ENCODE results near the gene MPZL2.
A peak's percentile ranks its signal among the peaks of the same experiment; 100 is the strongest.
"Not testable (repeated sequence)": the region's sequence is repeated elsewhere in the genome, so short reads cannot be mapped to it uniquely, and the experiment has no call there.

The MPZL2 gene

GRCh38 chr11:118263695-118264568, at the start of gene MPZL2:
TSS of gene MPZL2 (minus strand) at chr11:118264297. CDS start at chr11:118264153, 144 bp downstream.
- TF ChIP-seq CTCF (conservative IDR thresholded peaks at IDR 0.05) = peak; percentile 31
- H3K27ac ChIP-seq = peak within 1 kb of the TSS; percentile 85

DNA sequence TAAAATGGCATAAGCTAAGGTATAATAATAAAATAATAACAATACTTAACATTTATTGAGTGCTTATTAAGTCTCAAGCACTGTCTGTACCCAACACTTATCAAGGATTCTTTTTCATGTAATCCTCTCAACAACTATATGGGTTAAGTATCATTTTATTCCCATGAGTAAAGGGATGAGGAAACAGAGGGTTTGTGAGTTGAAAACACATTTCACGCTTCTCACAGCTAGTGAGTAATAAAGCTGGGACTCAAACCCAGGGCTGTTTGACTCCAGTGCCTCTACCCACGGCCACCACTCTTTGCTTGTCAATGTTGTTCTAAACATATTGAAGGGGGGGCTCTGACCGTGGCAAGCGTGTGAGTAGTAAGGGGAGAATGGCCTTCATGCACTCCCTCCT, 49.1 kb upstream of the MPZL2 start:
- no peak overlapping the region for H3K27ac ChIP-seq
- no peak for TF ChIP-seq CTCF (conservative IDR thresholded peaks at IDR 0.05)

DNA sequence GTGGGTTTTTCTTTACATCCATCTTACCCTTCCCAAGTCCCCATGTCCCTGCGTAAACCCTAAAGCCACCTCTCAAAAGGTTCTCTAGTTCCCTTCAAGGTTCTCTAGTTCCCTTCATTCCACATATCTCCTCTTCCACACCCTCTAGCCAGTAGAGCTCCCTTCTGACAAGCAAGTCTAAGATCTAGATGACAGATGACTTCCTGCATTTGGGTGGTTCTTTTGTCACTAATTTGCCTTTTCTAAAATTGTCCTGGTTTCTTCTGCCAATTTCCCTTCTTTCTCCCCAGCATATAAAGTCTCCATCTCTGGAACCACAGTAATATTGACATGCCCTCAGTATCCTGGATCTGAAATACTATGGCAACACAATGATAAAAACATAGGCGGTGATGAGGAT, 48.2 kb upstream of the MPZL2 start:
- TF ChIP-seq CTCF (conservative IDR thresholded peaks at IDR 0.05) = no peak
- H3K27ac ChIP-seq = no peak overlapping the region

GRCh38 chr11:118311518-118311917, 47.4 kb upstream of the MPZL2 start:
- no peak for TF ChIP-seq CTCF (conservative IDR thresholded peaks at IDR 0.05)
- H3K27ac ChIP-seq = no peak overlapping the region

GRCh38 chr11:118310781-118311485, 46.8 kb upstream of the MPZL2 start:
- H3K27ac ChIP-seq = no peak overlapping the region
- no peak for TF ChIP-seq CTCF (conservative IDR thresholded peaks at IDR 0.05)

DNA sequence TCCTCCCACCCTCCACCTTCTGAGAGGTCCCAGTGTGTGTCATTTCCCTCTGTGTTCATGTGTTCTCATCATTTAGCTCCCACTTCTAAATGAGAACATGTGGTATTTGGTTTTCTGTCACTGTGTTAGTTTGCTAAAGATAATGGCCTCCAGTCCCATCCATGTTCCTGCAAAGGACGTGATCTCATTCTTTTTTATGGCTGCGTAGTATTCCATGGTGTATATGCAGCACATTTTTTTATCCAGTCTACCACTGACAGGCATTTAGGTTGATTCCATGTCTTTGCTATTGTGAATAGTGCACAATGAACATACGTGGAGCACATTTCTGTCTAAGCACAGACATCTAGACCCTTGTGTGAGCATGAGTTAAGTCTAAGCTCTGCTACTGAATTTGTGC, 46.2 kb upstream of the MPZL2 start:
- TF ChIP-seq CTCF (conservative IDR thresholded peaks at IDR 0.05) = no peak
- no peak overlapping the region for H3K27ac ChIP-seq

GRCh38 chr11:118308995-118309528, 45.0 kb upstream of the MPZL2 start:
- H3K27ac ChIP-seq = not testable (repeated sequence)

All from VCaP (cell line).